Measurements from ENCODE around the gene ZNF512.

ZNF512 gene

DNA sequence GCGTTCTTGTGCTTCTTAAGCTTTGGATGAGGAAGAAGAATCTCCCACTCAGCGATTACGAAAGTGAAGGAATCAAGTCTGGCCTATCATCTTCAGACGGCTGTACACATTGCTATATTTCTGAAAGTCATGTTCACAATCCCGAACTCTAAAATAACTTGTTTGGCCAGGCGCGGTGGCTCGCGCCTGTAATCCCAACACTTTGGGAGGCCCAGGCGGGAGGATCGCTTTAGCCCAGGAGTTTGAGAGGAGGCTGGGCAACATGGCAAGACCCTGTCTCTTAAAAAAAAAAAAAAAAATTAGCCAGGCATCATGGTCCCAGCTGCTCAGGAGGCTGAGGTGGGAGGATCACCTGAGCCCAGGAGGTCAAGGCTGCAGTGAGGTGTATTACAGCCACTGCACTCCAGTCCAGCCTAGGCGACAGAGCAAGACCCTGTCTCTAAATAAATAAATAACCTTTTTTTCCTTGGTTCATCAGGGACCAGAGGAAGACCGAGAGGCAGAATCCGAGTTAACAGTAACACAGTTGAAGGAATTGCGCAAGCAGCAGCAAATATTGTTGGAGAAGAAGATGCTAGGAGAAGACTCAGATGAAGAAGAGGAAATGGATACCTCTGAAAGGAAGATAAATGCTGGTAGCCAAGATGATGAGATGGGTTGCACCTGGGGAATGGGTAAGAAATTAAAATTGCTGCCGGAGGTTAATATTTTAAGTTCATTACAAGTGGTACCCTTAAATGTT lies 82.0 kb downstream of the ZNF512 start:
- DNase-seq (ENCODE audit: low read depth): no peak
- H3K4me3 ChIP-seq (ENCODE audit: low read depth, low read length): peak overlapping the region; percentile 72

DNA sequence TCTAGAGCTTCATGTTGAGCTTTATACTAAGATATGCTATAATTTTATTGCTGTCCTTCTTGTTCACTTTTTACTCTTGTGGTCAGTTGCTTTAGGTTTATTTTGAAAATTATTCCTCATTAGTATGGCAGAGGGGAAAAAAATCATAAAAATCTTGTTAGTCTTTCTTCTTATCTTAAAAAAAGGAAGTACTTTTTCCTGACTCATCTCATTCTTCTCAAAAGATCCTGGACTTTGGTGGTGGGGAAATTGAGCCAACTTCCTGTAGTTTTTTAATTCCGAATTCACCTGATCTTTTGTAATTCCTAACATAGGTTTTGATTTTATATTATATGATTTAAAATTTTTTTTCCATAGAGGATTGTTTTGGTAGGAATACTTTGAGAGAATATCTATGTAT lies 84.6 kb downstream of the ZNF512 start:
- H3K4me3 ChIP-seq (ENCODE audit: low read depth, low read length): no peak overlapping the region
- no peak for DNase-seq (ENCODE audit: low read depth)

DNA sequence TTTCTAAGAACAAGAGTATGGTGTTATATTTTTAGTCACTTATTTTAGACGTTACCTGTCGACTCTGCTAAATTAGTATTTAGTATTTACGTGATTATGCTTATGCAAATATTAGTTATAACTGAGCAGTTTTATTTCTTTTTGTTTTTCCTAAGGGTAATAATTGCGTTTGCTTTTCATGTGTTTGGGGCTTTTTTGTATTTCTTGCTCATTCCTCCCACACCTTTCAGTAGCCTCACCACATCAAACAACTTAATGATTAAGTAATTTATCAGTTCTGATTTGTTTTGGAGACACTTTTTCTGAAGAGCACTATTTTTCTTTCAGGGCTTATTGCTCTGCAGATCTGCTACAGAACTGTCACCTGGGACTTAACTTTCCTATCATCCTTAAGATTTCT lies 88.4 kb downstream of the ZNF512 start:
- H3K4me3 ChIP-seq (ENCODE audit: low read depth, low read length): no peak overlapping the region
- no peak for DNase-seq (ENCODE audit: low read depth)
